Neuronal stem cell (in vitro differentiated cells): Measurements from ENCODE around the gene DUS1L.

ENCODE experiments used
- DNase-seq: peaks from one replicate; pipeline ENCODE4 v3.0.0-alpha.2; 2013; ENCODE audit warnings: low spot score
- H2AFZ ChIP-seq: one replicate; pipeline ENCODE4 v1.6.1; 2013; ENCODE audit warnings: mild to moderate bottlenecking, low read length, inconsistent platforms
- H2AK5ac ChIP-seq: 2 replicates; pipeline ENCODE4 v1.6.1; 2013; ENCODE audit warnings: low read depth, mild to moderate bottlenecking, inconsistent platforms, low read length, moderate library complexity, mixed read lengths
- H2BK120ac ChIP-seq: 2 replicates; pipeline ENCODE4 v1.6.1; 2013; ENCODE audit warnings: low read depth, mild to moderate bottlenecking, inconsistent platforms, low read length, moderate library complexity, mixed read lengths
- H2BK12ac ChIP-seq: one replicate; pipeline ENCODE4 v1.6.1; 2013; ENCODE audit warnings: low read length, inconsistent platforms
- H2BK15ac ChIP-seq: 2 replicates; pipeline ENCODE4 v1.6.1; 2013; ENCODE audit warnings: mild to moderate bottlenecking, low read length, inconsistent platforms, mixed read lengths
- H2BK5ac ChIP-seq: one replicate; pipeline ENCODE4 v1.6.1; 2013; ENCODE audit warnings: inconsistent platforms, mild to moderate bottlenecking, low read length, moderate library complexity
- H3K14ac ChIP-seq: one replicate; pipeline ENCODE4 v1.6.1; 2013; ENCODE audit warnings: low read length, inconsistent platforms
- H3K18ac ChIP-seq: 2 replicates; pipeline ENCODE4 v1.6.1; 2013; ENCODE audit warnings: low read length, inconsistent platforms
- H3K23ac ChIP-seq: 2 replicates; pipeline ENCODE4 v1.6.1; 2013; ENCODE audit warnings: low read depth, mild to moderate bottlenecking, mixed read lengths, low read length, inconsistent platforms; ENCODE audit not compliant: poor library complexity
- H3K27ac ChIP-seq: replicated peaks from 3 replicates; pipeline ENCODE4 v1.5.1; 2013; ENCODE audit warnings: low read length, inconsistent platforms
- H3K27me3 ChIP-seq, 3 experiments: 2 replicates each; pipeline ENCODE4 v1.6.1; 2013; ENCODE audit warnings: low read length in 3 of 3, mild to moderate bottlenecking in 2 of 3, inconsistent platforms in 1 of 3, low read depth in 1 of 3, mixed read lengths in 1 of 3, moderate library complexity in 1 of 3; ENCODE audit not compliant: control insufficient read depth in 3 of 3, insufficient read depth in 3 of 3
- H3K36me3 ChIP-seq, 2 donors: replicated peaks in 1 of 2; 2 replicates each; pipeline ENCODE4 v1.6.1; 2013; ENCODE audit warnings: low read length in 2 of 2; ENCODE audit not compliant: control insufficient read depth in 2 of 2, insufficient read depth in 2 of 2
- H3K4ac ChIP-seq: 2 replicates; pipeline ENCODE4 v1.6.1; 2013; ENCODE audit warnings: inconsistent platforms, mild to moderate bottlenecking, low read length, moderate library complexity
- H3K4me1 ChIP-seq, 2 donors: 1 replicate in 1 of 2; 2 replicates in 1 of 2; pipeline ENCODE4 v1.6.1; 2013; ENCODE audit warnings: low read length in 2 of 2, low read depth in 1 of 2; ENCODE audit not compliant: control insufficient read depth in 2 of 2, insufficient read depth in 1 of 2
- H3K4me2 ChIP-seq: one replicate; pipeline ENCODE4 v1.6.1; 2013; ENCODE audit warnings: mild to moderate bottlenecking, low read length, inconsistent platforms; ENCODE audit not compliant: insufficient read depth, poor library complexity, severe bottlenecking
- H3K4me3 ChIP-seq, 2 donors: 2 replicates each; pipeline ENCODE4 v1.5.1; 2013; ENCODE audit warnings: low read length in 2 of 2, mild to moderate bottlenecking in 2 of 2, inconsistent platforms in 1 of 2, moderate library complexity in 1 of 2
- H3K79me1 ChIP-seq: one replicate; pipeline ENCODE4 v1.6.1; 2013; ENCODE audit warnings: low read depth, mild to moderate bottlenecking, inconsistent platforms, low read length, moderate library complexity
- H3K9ac ChIP-seq: one replicate; pipeline ENCODE4 v1.6.1; 2013; ENCODE audit warnings: mild to moderate bottlenecking, low read depth, low read length, inconsistent platforms; ENCODE audit not compliant: poor library complexity
- H3K9me3 ChIP-seq, 2 donors: replicated peaks in 1 of 2; 2 replicates each; pipeline versions ENCODE3 to v1.6.1; 2013; ENCODE audit warnings: low read length in 2 of 2, mild to moderate bottlenecking in 2 of 2, inconsistent platforms in 1 of 2, low read depth in 1 of 2, mixed read lengths in 1 of 2, moderate library complexity in 1 of 2; ENCODE audit not compliant: control insufficient read depth in 2 of 2, insufficient read depth in 1 of 2
- H4K8ac ChIP-seq: one replicate; pipeline ENCODE4 v1.6.1; 2013; ENCODE audit warnings: low read depth, mild to moderate bottlenecking, inconsistent platforms, low read length, moderate library complexity
- H4K91ac ChIP-seq: one replicate; pipeline ENCODE4 v1.6.1; 2013; ENCODE audit warnings: low read length, low read depth, mild to moderate bottlenecking, inconsistent platforms; ENCODE audit not compliant: poor library complexity
- WGBS, 2 donors: extraction: QIAGEN DNeasy Blood & Tissue Kit; methylation state at CpG; one replicate each; pipeline ENCODE4 v1.1.7; 2013; ENCODE audit warnings: missing lambda C conversion rate in 2 of 2, mixed read lengths in 1 of 2; ENCODE audit not compliant: insufficient read length in 2 of 2, insufficient replicate concordance in 1 of 2; ENCODE audit errors: extremely low coverage in 2 of 2; 5-methylcytosine and 5-hydroxymethylcytosine counted together

DUS1L gene

GRCh38 chr17:82056729-82057621 lies 8.6 kb downstream of the DUS1L start:
- no CpG with 5 or more reads among the region's 29 CpGs for WGBS, 2 donors
- Histone ChIP-seq H3K4me2 (no peak overlapping the region), H3K27me3 (no peaks in the 10 kb centered on the region), H4K91ac (no peak overlapping the region), H3K23ac (peak overlapping the region; percentile 44), H2BK15ac (no peak overlapping the region), H3K9ac (peak overlapping the region; percentile 30), H4K8ac (peak overlapping the region; percentile 96), H3K79me1 (peaks cover 14% of the 10 kb centered on the region), H3K4me1 (peaks cover 3% of the 10 kb centered on the region in 2 donors), H2BK12ac (no peak overlapping the region), H2BK5ac (no peak overlapping the region), H3K4ac (no peak overlapping the region), H3K27ac (no peak overlapping the region), H3K9me3 (no peaks in the 10 kb centered on the region), H2AFZ (no peak overlapping the region), H2BK120ac (no peak overlapping the region), H3K4me3 (no peak overlapping the region), H2AK5ac (no peak overlapping the region), H3K14ac (no peak overlapping the region), H3K18ac (no peak overlapping the region), H3K36me3 (peaks cover 64 to 87% of the 10 kb centered on the region in 2 donors)
- DNase-seq = no peak

DNA sequence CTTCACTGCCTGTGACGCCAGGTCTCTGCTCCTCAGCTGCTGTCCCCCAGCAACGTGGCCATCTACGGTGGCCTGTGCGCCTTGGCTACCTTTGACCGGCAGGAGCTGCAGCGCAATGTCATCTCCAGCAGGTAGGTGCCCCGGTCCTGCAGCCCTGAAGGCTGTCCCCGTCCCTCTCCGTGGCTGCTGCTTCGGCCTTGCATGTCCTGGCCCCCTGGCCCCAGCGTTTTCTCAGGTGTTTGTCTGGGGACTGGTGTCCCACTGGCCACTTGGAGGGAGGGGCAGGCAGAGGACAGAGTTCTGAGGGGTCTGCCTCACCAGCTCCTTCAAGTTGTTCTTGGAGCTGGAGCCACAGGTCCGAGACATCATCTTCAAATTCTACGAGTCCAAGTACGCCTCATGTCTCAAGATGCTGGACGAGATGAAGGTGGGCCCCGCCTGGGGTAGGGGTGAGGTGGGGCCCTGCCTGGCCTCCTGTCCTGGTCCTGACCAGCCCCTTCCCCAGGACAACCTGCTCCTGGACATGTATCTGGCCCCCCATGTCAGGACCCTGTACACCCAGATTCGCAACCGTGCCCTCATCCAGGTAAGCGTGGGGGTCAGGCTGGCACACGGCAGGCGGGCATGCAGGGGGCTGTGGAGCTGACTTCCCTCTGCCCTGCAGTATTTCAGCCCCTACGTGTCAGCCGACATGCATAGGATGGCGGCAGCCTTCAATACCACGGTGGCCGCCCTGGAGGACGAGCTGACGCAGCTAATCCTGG lies 9.5 kb downstream of the DUS1L start:
- Histone ChIP-seq H3K27me3 (no peaks in the 10 kb centered on the region), H3K18ac (no peak overlapping the region), H3K27ac (no peak overlapping the region), H2AFZ (no peak overlapping the region), H2AK5ac (no peak overlapping the region), H2BK12ac (no peak overlapping the region), H4K8ac (peak overlapping the region; percentile 96), H2BK120ac (no peak overlapping the region), H3K14ac (no peak overlapping the region), H2BK5ac (peak overlapping the region; percentile 13), H3K9ac (peak overlapping the region; percentile 38), H3K9me3 (no peaks in the 10 kb centered on the region), H3K4ac (no peak overlapping the region), H3K23ac (peak overlapping the region; percentile 44), H3K4me3 (no peak overlapping the region), H4K91ac (no peak overlapping the region), H2BK15ac (no peak overlapping the region), H3K36me3 (peaks cover 58 to 81% of the 10 kb centered on the region in 2 donors), H3K4me2 (no peak overlapping the region), H3K79me1 (peaks cover 12% of the 10 kb centered on the region), H3K4me1 (peaks cover 3% of the 10 kb centered on the region in 2 donors)
- no CpG with 5 or more reads among the region's 28 CpGs for WGBS, 2 donors
- DNase-seq = no peak

DNA sequence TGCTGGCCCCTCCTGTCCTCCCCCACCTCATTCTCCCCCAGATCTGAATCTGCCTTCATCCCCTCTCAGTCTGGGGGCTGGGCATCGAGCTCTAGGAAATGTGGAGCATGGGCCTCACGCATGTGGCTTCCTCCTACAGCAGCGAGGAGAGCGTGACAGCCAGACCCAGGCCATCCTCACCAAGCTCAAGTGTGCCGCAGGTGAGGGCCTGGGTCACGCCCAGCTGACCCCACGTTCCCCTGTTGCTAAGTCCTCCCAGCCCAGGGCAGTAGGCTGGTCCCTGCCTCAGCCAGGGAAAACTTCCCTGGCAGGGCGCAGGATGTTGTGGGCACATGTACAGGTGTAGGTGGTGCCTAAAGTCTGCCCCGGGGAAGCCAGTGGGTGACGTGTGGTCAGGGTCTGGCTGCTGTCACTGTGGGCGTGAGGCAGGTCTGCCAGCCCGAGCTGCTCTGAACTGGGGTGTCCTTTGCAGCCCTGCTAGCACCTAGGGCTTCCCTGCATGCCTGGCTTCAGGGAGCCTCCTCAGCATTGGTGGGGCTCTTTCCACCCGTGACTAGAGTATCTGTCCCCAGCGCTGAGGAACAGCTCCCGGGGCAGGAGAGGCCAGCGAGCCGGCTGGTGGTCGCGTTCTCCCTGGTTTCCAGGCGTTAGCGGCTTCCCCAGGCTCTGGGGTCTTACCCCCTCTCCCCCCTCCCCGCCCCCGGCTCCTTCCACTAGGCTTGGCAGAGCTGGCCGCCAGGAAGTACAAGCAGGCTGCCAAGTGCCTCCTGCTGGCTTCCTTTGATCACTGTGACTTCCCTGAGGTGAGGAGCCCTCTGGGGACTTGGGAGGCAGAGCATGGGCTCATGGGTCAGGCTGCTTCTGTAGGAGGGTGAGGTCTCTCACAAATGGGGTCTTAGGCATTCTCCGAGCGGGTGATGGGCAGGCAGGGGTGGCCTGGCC lies 10.3 kb downstream of the DUS1L start:
- Histone ChIP-seq H3K27ac (no peak overlapping the region), H3K4me2 (no peak overlapping the region), H2BK15ac (no peak overlapping the region), H3K36me3 (peaks cover 51 to 76% of the 10 kb centered on the region in 2 donors), H3K4me3 (no peak overlapping the region), H4K8ac (peak overlapping the region; percentile 65), H3K18ac (peak overlapping the region; percentile 17), H3K79me1 (peaks cover 17% of the 10 kb centered on the region), H3K4me1 (peaks cover 7% of the 10 kb centered on the region in 2 donors), H2BK120ac (no peak overlapping the region), H3K9me3 (no peaks in the 10 kb centered on the region), H3K27me3 (no peaks in the 10 kb centered on the region), H3K9ac (peak overlapping the region; percentile 70), H2AFZ (no peak overlapping the region), H2BK5ac (peak overlapping the region; percentile 24), H4K91ac (no peak overlapping the region), H3K23ac (peak overlapping the region; percentile 73), H3K14ac (no peak overlapping the region), H2AK5ac (no peak overlapping the region), H2BK12ac (no peak overlapping the region), H3K4ac (no peak overlapping the region)
- DNase-seq = no peak
- no CpG with 5 or more reads among the region's 26 CpGs for WGBS, 2 donors
